Loucy (cell line): ENCODE measurements around the gene OR4L1.

Experiments used
- CTCF ChIP-seq: fragments of 200-600 bp; sonication (generic); conservative IDR thresholded peaks from 2 replicates; pipeline ENCODE4 v1.5.1; 2014; ENCODE audit warnings: mild to moderate bottlenecking, antibody characterized with exemption, low read length
- EZH2phosphoT487 ChIP-seq: fragments of 200-600 bp; IDR thresholded peaks from 2 replicates; pipeline ENCODE4 v1.6.1; 2018; ENCODE audit warnings: antibody characterized with exemption, mild to moderate bottlenecking, moderate library complexity, borderline replicate concordance

- TF ChIP-seq CTCF (no peak), EZH2phosphoT487 (no peak)
Measured at GRCh38 chr14:20093442-20093841, 33.6 kb downstream of the OR4L1 start.
